SW480 (cell line): ENCODE results near the gene SYT8.

Experiments used
- DNase-seq: peaks from one replicate; pipeline ENCODE4 v3.0.0-alpha.2; 2016; ENCODE audit warnings: low spot score

The SYT8 gene

DNA sequence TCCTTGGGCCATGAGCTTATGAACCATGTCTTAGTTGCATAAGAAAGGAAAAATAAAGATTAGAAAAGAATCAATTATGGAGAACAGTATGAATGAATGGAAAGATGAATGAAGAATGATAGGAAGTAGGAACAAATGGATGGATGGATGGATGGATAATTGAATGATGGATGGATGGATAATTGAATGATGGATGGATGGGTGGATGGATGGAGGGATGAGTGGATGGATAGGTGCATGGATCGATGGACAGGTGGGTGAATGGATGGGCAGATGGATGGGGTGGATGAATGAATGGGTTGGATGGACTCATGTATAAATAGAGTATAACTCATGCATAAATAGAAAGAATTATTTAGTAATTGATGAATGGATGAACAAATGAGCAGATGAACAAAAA lies 25.3 kb downstream of the SYT8 start:
- DNase-seq: no peak

DNA sequence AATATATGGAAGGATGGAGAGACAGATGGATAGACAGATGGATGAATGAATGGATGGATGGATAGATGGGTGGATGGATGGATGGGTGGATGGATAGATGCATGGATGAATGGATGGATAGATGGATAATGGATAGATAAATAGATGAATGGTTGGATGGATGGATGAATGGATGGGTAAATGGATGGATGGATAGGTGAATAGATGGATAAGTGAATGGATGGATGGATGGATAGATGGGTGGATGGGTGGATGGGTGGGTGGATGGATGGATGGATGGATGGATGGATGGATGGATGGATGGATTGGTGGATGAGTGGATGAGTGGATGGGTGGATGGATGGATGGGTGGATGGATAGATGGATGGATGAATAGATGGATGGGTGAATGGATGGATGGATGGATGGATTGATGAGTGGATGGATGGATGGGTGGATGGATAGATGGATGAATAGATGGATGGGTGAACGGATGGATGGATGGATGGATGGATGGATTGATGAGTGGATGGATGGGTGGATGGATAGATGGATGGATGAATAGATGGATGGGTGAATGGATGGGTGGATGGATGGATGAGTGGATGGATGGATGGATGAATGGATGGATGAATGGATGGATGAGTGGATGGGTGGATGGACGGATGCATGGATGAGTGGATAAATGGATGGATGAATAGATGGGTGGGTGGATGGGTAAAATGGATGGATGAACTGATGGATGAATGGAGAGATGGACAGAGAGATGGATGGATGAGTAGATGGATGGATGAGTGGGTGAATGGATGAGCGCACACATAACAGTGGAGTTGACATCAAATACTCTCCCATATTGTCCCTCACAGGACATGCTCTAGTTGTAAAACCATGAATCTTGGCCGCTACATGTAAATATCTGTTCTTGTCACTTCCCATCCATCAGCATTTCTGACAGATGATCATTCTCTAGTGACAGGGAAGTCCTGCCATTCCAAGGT lies 26.9 kb downstream of the SYT8 start:
- DNase-seq: no peak

DNA sequence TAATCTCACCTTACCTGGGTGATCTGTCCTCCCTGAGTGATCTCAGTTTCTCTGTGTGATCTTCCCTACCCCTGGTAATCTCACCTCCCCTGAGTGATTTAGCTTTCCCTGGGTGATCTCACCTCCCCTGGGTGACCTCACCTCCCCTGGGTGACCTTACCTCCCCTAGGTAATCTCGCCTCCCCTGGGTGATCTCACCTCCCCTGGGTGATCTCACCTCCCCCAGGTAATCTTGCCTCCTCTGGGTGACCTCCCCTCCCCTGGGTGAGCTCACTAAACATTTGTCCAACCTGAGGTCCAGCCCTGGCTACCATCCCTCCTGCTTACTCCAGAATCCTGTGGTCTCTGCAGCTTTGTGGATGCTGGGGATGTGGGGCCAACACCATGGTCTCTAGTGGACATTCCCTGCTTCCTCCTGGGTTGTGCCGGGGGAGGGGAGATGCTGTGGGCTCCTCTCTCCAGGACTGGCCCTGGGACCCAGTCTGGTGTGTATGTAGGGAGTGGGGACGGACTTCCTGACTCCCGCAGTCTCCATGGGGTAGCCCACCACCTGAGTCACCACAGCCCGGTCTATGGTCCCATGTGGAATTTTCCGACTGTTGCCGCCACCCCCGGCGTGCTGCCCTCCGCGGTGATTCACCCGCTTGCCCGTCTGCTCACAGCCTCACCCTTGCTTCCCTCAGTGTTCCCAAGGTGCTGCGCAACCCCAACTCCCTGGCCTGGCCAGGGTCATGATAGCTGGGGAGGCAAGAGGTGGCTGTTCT lies 28.0 kb downstream of the SYT8 start:
- peak; percentile 55 for DNase-seq

DNA sequence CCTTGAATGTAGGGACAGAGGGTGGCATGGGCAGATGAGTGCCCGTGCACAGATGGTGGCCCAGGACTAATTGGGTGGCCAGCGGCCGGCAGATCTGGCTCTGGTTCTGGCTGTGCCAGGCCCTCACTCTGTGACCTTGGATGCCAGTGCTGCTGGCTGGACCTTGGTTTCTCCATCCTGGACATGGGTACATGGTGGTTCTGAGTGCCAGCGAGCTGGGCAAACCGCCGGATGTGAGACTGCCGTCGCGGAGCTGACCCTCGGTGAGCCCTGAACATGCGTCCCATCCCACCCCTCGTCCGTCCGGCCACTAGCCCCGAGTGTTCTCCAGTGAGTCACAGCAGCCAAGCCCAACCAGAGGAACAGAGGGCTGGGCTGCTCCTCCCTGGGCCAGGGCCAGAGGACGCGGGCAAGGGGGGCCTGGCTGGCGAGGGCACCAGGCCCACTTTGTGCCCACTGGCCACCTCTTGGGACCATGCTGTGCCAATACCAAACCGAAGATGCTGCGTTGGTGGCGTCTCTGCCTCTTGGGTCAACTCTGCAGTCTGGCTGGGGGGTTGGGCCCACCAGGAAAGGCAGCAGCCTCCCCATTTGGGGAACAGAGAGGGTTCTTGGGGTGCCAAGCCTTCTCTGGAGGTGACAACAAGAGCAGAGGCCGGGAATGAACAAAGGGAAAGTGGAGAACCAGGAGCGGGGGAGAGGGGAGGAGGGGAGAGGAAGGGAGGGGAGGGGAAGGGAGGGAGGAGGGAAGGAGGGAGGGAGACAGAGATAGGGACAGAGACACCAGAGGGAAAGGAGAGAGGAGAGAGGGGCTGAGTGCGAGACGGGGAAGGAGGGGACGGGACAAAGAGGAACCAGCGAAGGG lies 28.8 kb downstream of the SYT8 start:
- peak; percentile 77 for DNase-seq

DNA sequence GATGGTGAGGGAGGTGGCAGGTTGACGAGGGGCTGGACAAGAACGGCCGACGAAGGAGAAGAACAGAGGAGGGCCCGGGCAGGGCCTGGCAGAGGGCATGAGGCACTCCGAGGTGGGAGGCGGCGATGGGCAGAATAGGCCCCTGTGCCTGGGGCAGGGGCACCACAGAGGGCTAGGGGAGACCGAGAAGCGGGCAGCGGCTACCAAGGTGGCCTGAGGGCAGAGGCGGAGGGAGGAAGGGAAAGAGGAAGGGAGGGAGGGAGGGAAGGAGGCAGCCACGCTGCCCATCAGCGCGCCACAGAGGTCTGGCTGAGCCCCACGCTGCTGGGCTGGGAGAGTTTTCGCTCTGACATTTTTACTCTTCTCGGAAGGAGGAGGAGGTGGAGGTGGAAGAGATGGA lies 29.4 kb downstream of the SYT8 start:
- DNase-seq: no peak

DNA sequence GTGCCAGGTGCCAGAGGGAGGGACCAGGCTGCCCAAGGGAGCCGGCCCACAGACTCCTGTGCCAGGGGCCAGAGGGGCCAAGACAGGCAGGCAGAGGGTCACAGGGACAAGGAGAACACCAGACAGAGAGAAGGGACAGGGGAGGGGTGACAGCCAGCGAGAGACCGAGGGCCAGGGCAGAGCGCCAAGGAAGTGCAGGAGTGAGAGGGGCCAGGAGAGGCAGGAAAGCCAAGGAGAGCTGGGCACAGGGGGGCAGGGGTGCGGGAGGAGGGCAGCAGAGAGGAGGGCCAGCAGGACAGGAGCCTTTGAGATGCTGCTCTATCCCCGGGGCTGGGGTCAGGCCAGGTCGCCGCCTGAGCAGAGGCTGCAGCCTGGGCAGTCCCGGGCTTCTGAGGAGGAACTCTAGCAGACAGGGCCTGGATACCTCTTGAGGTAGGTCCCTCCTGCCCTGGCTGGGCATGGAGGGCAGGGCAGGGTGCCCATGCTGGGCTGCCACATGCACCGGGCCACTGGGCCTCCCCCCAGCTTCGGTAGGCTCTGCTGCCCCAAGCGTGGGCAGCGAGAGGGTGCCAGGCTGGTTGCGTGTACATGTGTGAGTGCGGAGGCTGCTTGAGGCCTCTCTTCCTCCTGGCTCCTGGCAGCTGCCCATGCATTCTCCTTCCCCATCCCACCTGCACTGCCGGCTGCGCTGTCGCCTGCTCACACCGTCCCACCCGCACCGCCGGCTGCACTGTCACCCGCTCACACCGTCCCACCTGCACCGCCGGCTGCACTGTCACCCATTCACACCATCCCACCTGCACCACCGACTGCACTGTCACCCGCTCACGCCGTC lies 30.3 kb downstream of the SYT8 start:
- no peak for DNase-seq

DNA sequence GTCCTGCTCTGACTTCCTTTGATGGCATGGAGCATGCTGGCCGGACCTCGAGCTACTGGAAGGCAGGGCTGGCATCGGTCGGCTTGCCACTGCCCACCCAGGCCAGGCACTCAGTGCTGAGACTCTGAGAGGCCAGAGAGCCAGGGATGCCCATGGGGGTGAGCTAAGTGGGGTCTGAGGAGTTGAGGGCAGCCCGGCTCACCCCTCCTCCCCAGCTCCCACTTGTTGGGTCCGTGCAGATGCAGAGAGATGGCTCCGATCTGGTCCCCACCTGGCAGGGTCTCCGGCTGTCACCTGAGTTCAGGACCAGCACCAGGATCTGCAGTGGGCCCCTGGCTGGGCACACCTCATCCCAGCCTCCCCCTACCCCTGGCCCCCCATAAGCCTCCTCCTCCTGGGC lies 31.4 kb downstream of the SYT8 start:
- DNase-seq: no peak

DNA sequence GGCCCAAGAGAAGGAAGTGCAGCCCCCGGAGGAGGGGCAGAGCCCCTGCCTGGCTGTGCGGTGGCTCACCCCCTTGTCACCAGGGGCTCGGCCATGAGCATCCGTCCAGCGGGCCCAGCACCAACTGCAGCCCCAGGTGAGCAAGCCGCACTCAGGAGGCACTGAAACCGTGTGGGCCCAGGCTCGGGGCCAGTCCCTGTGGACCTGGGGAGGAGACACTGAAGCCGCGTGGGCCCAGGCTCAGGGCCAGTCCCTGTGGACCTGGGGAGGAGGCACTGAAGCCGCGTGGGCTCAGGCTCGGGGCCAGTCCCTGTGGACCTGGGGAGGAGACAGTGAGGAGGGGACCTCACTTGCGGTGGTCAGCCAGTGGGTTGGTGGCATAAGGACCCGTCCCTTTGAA lies 32.0 kb downstream of the SYT8 start:
- no peak for DNase-seq

DNA sequence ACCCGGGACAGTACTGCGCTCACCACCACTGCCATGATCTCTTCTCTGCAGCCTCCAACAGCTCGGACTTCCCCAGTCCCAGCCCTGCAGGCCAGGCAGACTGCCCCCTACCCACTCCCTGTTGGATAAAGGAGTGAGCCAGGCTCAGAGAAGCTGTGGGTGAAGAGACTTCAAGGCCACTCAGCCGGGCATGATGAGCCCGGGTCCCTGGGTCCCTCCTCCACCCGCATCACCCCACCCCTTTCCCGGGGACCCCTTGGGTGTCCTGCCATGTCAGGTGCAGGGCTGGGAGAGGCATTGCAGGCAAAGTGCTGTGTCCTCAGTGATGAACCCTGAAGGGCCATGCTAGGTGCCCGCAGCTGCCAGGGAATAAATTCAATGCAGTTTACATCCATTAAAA lies 32.6 kb downstream of the SYT8 start:
- DNase-seq: no peak

DNA sequence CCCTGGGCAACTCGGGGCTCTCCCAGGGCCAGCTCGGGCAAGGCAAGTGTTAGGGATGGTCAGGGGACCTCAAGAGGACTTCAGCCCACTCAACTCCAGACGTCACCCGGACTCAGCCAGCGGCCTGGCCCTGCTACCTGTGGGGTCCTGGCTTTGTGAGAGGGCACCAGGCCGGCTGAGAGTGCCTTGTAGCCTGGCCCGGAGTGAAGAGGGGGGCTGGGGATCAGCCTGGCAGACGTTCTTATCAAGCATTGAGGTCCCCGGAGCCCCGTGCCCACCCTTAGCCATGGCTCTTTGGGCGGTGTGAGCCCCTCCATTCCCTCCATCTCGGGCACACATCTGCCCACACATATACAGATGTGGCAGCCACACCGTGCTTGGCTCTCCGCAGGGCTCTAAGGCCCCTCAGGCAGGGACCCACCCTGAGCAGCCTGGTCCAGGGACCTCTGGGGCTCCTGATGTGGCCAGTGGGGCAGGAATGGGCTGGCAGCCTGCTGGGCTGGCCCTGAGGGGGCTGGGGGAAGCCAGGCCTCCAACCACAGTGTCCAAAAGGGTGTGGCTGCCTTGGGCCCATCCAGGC lies 33.4 kb downstream of the SYT8 start:
- no peak for DNase-seq

DNA sequence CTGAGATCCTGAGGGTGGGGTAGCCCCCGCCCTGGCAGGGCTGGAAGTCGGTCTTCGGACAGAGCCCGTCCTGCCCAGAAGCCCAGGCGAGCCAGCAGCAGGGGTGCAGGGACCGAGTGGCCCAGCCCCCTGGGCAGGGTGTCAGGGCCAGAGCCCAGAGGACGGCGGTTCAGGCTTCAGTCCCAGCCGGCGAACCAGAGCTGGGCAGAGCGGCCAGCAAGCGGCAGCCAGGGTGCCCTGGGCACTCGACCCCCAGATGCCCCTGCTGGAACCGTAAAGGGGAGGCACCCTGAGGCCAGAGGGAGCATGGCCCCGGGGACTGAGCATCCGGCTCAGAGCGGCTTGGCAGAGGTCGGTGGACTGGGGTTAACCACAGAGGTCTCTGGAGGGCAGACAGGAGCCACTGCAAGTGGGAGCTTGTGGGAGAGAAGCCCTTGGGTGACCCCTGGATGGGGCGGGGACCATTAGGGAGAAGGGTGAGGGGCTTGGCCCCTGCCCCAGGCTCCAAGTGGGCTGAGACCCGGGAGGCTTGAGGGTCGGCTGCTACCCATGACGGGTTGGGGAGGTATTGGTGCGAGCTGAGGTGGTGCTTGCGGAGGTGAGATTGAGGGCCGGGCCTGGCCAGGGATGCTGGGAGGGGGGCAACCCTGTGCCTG lies 34.0 kb downstream of the SYT8 start:
- no peak for DNase-seq

DNA sequence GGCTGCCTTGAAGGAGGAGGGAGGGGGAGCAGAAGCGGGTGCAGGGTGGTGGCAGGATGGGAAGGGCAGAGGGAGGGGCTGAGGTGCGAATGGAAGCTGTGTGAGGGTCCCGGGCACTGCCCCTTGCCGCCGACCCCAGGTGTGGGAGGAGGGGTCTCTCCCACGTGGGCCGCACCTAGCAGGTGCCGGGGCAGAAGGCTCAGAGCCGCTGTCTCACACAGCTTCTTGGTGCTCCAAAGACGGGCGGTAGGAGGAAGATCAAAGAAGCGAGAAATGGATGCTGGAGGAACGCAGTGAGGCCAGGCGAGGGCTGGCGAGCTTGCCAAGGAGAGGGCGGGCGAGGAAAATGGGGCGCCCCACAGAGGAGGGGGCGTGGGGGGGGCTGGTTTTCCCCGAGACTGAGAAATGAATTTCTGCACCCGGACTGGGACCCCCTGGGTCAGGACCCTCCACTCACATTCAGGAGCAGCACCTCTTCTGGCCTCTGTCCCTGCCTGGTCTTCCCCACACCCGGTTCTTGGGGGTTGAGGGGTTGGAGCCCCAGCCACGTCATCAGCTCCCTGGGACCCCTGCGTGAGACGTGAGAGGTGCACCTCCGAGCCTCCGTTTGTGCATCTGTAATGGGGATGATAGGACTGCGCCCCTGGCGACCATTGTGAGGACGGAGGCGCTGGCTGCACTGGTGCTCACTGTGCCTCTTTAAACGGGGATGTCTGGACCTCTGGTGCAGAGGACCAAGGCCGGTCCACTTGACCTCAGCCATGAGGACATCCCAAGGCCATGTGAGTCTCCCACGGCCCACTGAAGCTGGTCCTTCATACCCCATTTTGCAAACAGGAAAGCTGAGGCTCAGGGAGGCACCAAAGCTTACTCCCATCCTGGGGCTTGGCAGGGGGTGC lies 34.9 kb downstream of the SYT8 start:
- no peak for DNase-seq

DNA sequence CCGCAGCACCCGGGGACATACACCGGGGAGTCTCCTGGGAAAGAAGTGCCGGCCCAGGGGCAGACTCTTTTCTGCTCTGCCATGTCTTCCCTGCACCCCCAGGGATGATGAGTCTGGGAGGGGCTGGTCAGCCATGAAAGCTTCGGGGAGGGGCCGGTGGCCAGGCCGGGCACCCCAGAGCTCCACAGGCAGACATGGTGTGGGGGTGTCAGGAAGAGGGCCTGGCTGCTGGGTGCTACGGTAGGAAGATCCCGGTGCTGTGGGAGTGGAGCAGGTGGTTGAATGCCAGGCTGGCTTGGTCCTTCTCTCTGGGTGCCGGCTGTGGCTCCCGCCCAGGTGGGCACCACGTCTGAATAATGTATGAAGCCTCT lies 35.5 kb downstream of the SYT8 start:
- DNase-seq: no peak

DNA sequence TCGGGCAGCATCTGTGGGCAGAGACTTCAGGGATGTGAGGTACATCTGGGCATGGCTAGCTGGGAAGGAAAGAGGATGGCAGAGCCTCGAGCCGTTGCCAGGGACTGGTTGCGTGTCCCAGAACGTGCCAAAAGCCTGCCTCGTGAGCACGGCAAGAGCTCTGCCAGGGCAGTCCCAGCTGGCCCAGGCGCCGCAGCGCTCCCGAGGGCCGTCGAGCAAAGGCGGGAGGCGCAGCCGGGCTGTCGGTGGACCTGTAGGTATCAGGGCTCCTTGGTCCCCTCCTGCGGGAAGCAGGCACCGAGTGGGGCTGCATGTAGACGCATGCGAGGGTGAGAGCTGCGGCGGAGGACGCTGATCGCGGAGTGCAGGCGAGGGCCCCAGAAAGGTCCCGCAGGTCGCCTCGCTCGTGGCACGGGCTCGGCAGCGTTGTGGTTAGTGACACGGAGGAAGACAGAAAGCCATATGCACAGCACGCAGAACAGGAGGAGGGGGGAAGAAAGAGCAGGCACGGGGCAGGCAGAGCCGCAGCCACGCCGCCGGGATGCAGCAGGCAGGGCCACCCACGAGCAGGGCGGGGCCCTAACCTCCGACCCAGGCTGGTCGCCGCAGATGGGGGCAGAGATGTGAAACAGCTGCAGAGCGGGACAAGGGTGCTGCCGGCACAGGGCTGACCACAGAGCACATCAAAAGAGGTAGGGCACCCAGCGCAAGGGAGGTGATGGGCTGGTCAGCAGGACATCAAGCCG lies 36.1 kb downstream of the SYT8 start:
- DNase-seq: peak; percentile 49

DNA sequence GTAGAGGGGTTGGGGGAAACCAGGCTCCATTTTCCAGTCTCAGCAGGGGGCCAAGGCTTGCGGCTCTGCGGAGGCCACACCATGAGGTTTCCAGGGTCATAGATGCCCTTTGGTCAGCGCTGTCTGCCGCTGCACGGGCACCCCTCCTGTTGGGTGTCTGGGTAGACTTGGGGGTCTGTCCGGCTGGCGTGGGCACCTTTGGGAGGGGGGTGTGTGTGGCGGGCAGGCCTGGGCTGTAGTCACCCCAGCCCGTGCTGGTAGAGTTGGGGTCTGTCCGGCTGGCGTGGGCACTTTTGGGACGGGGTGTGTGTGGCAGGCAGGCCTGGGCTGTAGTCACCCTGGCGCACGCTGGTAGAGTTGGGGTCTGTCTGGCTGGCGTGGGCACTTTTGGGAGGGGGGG lies 36.7 kb downstream of the SYT8 start:
- DNase-seq: no peak

DNA sequence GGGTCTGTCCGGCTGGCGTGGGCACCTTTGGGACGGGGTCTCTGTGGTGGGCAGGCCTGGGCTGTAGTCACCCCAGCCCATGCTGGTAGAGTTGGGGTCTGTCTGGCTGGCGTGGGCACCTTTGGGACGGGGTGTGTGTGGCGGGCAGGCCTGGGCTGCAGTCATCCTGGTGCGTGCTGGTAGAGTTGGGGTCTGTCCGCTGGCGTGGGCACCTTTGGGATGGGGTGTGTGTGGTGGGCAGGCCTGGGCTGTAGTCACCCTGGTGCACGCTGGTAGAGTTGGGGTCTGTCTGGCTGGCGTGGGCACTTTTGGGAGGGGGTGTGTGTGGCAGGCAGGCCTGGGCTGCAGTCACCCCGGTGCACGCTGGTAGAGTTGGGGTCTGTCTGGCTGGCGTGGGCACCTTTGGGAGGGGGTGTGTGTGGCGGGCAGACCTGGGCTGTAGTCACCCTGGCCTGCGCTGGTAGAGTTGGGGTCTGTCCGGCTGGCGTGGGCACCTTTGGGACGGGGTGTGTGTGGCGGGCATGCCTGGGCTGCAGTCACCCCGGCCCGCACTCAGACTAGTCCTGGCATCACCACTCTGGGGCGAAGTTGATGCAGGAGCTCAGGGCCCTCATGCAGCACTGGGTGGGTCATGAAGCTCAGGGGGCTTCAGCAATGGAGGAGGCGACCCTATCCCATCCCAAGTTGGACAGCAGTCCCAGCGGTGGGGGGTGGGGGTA lies 37.6 kb downstream of the SYT8 start:
- no peak for DNase-seq

DNA sequence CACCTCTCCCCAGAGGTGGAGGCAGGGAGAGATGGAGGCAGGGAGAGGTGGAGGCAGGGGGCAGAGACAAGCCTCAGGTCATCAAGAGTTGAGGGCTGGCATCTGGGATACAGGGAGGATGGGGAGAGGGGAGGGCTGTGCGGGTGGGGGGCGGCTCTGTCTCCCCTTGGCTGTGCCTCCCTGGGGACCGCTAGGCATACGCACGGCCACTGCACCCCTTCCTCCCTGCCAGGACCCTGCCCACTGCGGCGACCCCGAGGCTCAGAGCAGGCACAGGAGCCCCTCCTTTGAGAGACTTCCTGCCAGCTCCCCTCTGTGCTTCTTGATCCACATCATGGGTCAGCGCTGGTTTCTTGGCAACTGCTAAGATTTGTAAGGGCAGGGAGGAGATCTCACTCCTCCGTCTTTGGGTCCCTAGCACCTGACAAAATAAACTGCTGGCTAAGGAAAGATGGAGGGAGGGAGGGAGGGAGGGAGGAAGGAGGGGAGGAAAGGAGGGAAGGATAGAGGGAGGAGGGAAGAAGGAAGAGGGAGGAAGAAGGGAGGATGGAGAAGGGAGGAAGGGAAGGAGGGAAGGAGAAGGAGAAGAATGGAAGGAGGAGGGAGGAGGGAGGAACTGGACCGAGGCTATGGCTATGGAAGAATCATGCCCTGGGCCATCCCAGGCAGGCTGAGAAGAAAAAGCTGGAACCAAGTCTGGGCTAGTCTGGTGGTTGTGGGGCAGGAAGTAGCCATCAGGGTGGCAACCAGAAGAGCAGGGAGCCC lies 38.4 kb downstream of the SYT8 start:
- peak; percentile 8 for DNase-seq
